GM11168 (cell line): ENCODE results near the gene DTYMK.

Experiments
- in situ Hi-C: fragments of 300-500 bp; cut with MboI; formaldehyde crosslinking; loops from one replicate; pipeline ENCODE4 v1.12.0; 2022; ENCODE audit warnings: low sequenced_read_pairs; ENCODE audit not compliant: unreplicated experiment

Gene DTYMK

GRCh38 chr2:241629762-241630435 is 56.7 kb downstream of the DTYMK start:
- in situ Hi-C loops, result no loop called here

GRCh38 chr2:241627675-241628074 is 58.9 kb downstream of the DTYMK start:
- in situ Hi-C loops, result no loop called here
